Fibroblast of skin of scalp (primary cell): ENCODE data around the gene LTBP2.

ENCODE experiments used
- DNase-seq: peaks from one replicate; pipeline ENCODE4 v3.0.0-alpha.2; 2013

Gene LTBP2

GRCh38 chr14:74638066-74638465, 26.0 kb upstream of the LTBP2 start:
- DNase-seq = no peak

- DNase-seq = peak; percentile 76
Observed at GRCh38 chr14:74637178-74637550, 25.1 kb upstream of the LTBP2 start.

- DNase-seq = peak; percentile 87
Observed at GRCh38 chr14:74636424-74637177, 24.6 kb upstream of the LTBP2 start.

- DNase-seq = no peak
Observed at GRCh38 chr14:74635847-74636246, 23.8 kb upstream of the LTBP2 start.

GRCh38 chr14:74634964-74635363, 22.9 kb upstream of the LTBP2 start:
- no peak for DNase-seq

GRCh38 chr14:74634481-74634880, 22.4 kb upstream of the LTBP2 start:
- peak; percentile 86 for DNase-seq

GRCh38 chr14:74630881-74631690, 19.0 kb upstream of the LTBP2 start:
- DNase-seq = no peak

GRCh38 chr14:74628418-74628817, 16.4 kb upstream of the LTBP2 start:
- DNase-seq = no peak

GRCh38 chr14:74627076-74627475, 15.0 kb upstream of the LTBP2 start:
- no peak for DNase-seq

DNA sequence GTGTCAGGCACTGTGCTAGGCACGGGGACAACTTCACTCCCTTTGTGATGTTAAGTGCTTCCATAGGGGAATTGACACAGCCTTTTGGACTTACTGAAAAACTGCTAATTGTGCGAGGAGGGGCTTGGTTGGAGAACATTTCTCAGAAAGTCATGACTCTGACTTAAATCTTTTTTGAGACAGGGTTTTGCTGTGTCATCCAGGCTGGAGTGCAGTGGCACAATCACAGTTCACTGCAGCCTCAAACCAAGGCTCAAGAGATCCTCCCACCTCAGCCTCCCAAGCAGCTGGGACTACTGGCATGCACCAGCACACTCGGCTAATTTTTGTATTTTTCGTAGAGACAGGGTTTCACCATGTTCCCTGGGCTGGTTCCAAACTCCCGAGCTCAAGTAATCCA, 10.2 kb upstream of the LTBP2 start:
- DNase-seq = no peak

DNA sequence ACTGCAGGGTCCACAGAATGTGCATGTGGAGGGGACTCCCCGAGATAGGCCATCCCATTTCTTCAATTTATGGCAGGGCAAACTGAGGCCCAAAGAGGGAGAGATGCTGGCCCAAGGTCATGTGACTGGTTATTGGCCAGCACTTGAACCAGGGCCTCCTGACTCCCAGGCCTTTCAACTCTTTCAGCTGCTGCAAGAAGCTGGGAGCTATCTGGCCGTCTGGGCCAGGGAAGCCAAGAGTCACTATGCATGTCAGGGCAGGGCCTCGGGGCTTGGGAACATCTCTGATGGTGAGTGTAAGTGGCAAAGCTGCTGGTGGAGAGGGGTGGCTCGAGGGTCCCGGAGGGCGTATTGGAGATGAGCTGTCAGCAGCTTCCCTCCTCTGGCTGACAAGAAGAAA, 9.5 kb upstream of the LTBP2 start:
- DNase-seq = no peak

- no peak for DNase-seq
Observed at GRCh38 chr14:74620923-74621322, 8.9 kb upstream of the LTBP2 start.

DNA sequence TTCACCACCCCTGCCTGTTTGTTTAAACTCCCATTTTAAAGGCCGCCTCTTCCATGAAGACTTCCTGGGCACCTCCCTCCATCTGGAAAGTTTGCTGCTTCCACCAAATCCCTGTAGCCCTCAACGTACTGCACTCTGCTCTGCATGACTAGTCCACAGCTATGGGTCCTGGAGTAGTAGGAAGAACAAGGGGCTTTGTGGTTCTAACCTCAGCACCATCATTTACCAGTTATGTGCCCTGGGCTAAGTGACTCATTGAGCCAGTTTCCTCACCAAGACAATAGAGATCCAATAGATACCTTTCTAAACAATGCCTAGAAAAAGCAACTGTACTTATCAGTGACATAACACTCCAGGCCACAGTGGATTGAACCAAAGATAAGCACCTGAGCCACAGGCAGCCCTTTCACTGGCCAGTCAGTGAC, 8.5 kb upstream of the LTBP2 start:
- peak; percentile 91 for DNase-seq

- peak; percentile 98 for DNase-seq
Observed at GRCh38 chr14:74619672-74620131, 7.7 kb upstream of the LTBP2 start.

DNA sequence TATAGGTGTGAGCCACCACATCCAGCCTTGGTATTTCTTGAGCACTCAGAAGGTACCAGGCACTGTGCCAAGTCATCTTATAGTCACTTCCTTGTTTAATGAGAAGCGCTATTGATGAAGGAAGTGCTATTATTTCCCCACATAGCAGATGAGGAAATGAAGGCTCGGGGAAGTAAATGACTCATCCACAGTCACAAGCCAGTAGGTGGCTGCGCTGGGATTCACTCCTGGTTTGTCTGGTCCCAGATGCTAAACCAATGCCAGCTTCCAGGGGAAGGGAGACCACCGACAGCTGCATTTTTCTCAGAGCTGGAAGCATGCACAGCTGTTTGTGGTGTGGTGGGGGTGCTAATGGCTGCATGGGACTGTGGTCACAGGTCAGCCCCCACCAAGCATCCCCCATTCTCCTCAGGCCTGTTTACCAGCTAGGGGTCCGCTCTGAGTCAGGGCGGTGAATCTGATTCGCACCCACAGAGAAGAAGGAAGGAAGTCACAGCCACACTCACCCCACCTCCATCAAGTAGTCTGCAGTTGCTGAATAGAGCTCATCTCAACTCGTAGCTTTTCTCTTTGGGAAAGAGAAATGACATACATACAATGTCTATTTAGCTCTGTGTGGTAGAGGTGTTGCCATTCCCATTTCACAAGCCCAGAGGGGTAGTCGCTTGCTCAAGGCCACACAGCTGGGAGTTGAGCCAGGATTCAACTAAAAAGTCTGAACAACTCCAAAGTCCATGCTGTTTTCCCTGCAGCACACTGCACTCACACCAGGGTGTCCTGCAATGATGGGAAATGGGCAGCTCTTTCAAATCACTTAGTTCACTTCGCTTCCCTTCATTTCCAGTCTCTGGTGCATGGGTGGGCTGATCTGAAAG, 6.3 kb upstream of the LTBP2 start:
- DNase-seq = peak; percentile 83

DNA sequence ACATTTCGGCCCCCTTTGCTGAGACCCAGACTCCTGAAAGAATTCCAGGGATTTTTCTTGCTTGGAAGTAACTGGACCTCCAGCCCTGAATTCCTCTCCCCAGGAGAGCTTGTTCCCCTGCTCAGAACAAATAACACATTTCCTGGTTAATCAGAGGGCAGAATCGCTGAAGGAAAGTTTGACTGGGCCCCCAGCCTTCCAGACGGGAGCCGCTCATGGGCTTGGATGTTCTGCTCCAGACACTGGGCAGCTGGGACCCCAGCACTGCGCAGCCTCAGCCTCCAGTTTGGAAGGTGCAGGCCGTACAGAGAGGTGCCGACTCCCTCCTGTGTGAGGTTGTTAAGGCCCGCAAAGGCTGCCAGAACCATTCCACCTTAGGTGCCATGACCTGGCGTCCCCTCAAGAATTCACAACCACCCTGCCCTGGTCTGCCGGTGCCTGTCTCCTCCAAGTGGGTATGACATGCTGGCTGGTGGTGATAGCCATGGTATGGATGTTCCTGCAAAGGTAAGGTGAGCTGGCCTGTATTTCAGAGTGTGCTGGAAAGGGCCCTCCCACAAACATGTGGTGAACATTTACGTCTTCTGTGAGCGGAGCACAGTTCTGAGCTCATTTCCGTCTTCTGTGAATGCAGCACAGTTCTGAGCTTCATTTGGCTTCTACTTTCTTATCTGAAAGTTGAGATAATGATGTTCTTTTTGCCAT, 5.1 kb upstream of the LTBP2 start:
- DNase-seq = peak; percentile 69

GRCh38 chr14:74616507-74616906, 4.5 kb upstream of the LTBP2 start:
- peak; percentile 87 for DNase-seq

DNA sequence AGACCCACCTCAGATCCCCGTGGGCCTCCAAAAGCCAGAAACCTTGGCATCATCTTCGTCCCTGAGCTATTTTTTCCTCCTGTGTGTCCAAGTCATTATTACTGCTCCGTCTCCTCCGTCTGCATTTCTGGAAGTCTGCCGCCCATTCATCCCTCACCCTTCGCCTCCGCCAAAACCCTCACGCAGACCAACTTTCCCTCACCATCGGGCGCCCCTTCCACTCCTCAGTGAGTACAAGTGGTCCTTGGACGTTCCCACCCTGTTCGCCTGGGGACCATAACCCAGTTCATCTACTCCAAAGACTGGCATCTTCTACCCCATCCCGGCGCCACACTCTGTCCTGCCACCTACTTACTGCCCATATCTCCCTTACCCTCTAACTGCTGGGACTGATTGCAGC, 3.7 kb upstream of the LTBP2 start:
- no peak for DNase-seq

DNA sequence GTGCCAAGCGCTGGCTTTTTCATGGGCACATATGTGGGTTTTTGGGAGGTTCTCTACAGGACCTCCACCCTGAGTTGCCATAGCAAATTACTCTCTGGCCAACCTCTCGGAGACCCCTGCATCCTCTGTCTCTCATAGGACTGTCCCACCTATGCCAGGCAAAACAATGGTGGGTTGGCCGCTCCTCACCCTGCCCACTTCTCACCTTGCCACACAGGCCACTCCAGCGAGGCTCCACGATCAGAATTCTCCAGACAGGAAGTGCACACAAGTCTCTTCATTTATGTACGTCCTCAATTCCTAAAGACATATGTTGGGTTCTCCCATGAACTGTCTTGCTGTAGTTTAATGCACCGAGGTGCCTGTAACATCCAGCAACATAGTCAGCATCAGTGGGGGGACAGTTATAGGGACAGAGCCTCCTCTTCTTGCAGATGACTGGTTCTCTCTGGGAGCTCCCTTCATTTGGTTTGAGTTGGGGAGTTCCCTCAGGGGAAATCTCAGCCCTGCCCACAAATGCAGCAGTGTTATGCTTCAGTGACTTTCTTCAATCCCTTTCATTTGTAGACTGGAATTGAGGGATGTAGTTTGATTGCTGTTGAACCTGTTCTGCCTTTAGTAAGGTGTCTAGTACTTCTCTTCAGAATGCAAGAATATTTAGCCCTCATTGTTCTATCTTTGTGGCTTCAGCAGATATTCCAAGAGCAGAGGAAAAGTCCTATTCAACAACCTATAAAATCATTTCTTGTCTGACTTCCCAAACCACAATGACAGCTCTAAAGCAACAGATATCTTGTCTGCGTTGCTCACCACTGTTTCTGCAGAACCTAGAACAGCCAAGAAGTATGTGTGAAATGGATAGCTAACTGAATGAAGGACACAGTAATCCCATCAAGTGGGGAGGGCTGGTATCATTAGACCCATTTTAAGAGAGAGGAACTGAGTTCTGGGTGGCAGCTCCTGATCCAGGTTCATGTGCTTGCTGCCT, 2.8 kb upstream of the LTBP2 start:
- no peak for DNase-seq

GRCh38 chr14:74613211-74613914, 1.3 kb upstream of the LTBP2 start:
- DNase-seq = no peak
